Measurements from ENCODE around the gene C19orf25.

C19orf25 gene

DNA sequence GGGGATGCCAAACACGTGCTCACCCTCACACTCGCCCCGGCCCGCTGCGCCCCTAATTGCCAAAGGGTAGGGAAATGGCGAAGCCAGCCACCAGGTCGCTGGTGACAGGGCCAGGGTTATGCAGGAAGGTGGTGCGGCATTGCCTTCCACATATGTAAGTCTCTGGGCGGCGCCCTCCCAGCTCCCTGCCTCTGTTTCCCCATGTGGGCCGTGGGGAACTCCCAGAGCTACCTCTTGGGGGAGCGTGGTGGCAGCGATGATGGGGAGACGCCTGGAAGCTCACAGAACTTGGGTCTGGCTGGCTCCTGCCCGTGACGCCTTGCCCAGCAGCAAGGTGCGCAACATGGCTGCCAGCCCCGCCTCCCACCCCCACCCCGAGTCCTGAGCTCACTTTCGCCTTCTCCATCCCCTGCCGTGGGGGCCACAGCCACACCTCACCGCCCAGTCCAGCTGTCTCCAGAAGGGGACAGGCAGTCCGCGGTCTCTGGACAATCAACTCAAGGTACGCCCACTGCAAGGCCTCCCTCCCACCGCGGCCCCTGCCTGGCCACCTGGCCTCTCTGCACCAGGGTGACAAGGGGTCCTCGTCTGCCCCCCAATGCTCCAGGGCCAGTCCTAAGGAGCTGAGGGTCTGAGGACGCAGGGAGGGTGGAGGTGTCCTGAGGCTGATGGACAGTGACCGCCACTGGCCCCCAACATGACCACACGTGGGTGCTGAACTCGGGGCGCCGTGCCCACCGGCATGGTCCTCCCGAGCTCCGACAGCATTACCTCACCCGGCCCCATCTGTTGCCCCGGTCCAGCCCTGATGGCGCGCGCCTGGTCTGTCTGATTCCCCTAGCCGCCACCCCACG is 6.6 kb downstream of the C19orf25 start:
- Histone ChIP-seq H2BK120ac (ENCODE audit: low read depth, low read length) (no peak overlapping the region), H3K23ac (ENCODE audit: low read length) (no peak overlapping the region), H3K79me1 (ENCODE audit: low read length) (peaks cover 3% of the 10 kb centered on the region), H3K27me3 (ENCODE audit: insufficient read depth, low read length, poor library complexity) (peaks cover 26% of the 10 kb centered on the region), H3K4ac (ENCODE audit: low read depth, low read length) (no peak overlapping the region), H3K9ac (ENCODE audit: low read length) (no peak overlapping the region), H3K18ac (ENCODE audit: low read length) (no peak overlapping the region), H3K56ac (ENCODE audit: low read length) (no peak overlapping the region), H4K5ac (ENCODE audit: low read length) (no peak overlapping the region), H3K27ac (ENCODE audit: low read depth, low read length) (no peak overlapping the region), H4K8ac (ENCODE audit: low read depth, low read length) (no peak overlapping the region), H2BK15ac (replicated peaks; ENCODE audit: low read depth) (no peak overlapping the region), H3K36me3 (ENCODE audit: control insufficient read depth, insufficient read depth, low read length) (no peaks in the 10 kb centered on the region), H3K4me2 (ENCODE audit: low read length) (no peak overlapping the region), H3K79me2 (ENCODE audit: control insufficient read depth, insufficient read depth, low read length) (no peaks in the 10 kb centered on the region), H2AK5ac (ENCODE audit: low read length) (no peak overlapping the region), H3K4me3 (ENCODE audit: low read length) (no peak overlapping the region), H3K4me1 (ENCODE audit: control insufficient read depth, low read depth, low read length) (peaks cover 3% of the 10 kb centered on the region), H2BK5ac (ENCODE audit: low read length) (no peak overlapping the region)
- WGBS (ENCODE audit: extremely low coverage, insufficient coverage, low lambda C conversion rate), result no CpG with 5 or more reads among the region's 44 CpGs
- DNase-seq, result no peak

DNA sequence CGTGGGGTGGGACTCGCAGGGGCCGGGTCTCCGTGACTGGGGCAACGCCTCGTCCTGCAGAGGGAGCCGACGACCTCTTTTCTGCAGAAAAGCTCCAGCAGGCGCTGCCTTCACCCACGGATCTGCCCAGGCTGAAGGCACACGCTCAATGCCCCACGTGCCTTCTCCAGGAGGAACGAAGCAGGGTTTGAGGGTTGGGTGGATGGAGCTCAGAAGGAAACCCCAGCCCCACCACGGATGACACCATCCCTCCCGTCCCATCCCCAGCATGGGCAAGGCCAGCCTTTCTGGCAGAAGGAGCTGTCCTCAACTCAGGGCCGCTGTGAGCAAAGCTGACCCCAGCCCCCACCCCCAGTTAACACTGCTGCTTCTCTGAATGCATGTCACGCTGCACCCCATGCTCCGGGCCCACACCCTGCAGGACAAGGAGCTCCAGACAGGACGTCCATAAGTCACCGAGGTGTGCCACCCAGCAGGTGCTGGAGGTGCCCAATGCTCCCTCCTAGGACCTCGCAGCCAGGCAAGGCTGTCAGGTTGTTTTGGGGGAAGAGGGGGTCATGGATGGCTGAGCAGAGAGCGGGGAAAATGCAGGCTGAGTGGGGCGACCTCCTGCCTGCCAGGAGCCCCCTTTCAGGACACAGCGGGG is 7.4 kb downstream of the C19orf25 start:
- H2BK120ac ChIP-seq (ENCODE audit: low read depth, low read length), result no peak overlapping the region
- no peak overlapping the region for H3K18ac ChIP-seq (ENCODE audit: low read length)
- no peaks in the 10 kb centered on the region for H3K79me2 ChIP-seq (ENCODE audit: control insufficient read depth, insufficient read depth, low read length)
- H3K23ac ChIP-seq (ENCODE audit: low read length), result no peak overlapping the region
- H3K79me1 ChIP-seq (ENCODE audit: low read length), result no peaks in the 10 kb centered on the region
- no peak overlapping the region for H2AK5ac ChIP-seq (ENCODE audit: low read length)
- H2BK5ac ChIP-seq (ENCODE audit: low read length), result no peak overlapping the region
- H4K5ac ChIP-seq (ENCODE audit: low read length), result no peak overlapping the region
- no peak for DNase-seq
- H3K4me1 ChIP-seq (ENCODE audit: control insufficient read depth, low read depth, low read length), result peaks cover 3% of the 10 kb centered on the region
- peaks cover 34% of the 10 kb centered on the region for H3K27me3 ChIP-seq (ENCODE audit: insufficient read depth, low read length, poor library complexity)
- no peak overlapping the region for H2BK15ac ChIP-seq (replicated peaks; ENCODE audit: low read depth)
- no CpG with 5 or more reads among the region's 24 CpGs for WGBS (ENCODE audit: extremely low coverage, insufficient coverage, low lambda C conversion rate)
- no peak overlapping the region for H3K27ac ChIP-seq (ENCODE audit: low read depth, low read length)
- no peak overlapping the region for H3K4me2 ChIP-seq (ENCODE audit: low read length)
- H3K56ac ChIP-seq (ENCODE audit: low read length), result no peak overlapping the region
- H4K8ac ChIP-seq (ENCODE audit: low read depth, low read length), result no peak overlapping the region
- H3K4ac ChIP-seq (ENCODE audit: low read depth, low read length), result no peak overlapping the region
- H3K4me3 ChIP-seq (ENCODE audit: low read length), result no peak overlapping the region
- H3K36me3 ChIP-seq (ENCODE audit: control insufficient read depth, insufficient read depth, low read length), result no peaks in the 10 kb centered on the region
- no peak overlapping the region for H3K9ac ChIP-seq (ENCODE audit: low read length)

DNA sequence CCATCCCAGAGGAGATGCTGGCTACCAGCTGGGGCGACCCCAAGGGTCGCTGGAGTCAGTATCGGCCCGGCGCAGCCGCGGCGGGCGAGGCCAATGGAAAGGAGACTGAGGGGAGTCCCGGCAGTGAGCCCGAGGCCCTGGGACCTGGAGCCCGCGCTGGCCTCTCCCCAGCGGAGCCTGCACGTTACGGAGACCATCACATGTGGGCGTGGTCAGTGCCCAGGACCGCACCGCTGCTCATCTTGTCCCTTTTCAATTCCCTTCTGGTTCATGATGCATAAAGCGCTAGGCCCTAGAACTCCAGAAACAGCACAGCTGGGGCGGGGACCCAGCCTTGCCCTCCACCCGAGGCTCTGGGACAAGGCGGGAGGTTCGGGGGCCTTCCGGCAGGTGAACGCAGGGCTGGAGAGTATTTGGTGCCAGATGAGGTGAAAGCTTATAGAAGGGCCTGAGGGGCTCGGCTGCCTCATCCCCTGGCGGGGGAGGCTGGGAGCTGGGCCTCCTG is 8.0 kb downstream of the C19orf25 start:
- H3K4me2 ChIP-seq (ENCODE audit: low read length), result peak overlapping the region; percentile 48
- peak; percentile 66 for DNase-seq
- no peak overlapping the region for H2BK15ac ChIP-seq (replicated peaks; ENCODE audit: low read depth)
- H3K4me1 ChIP-seq (ENCODE audit: control insufficient read depth, low read depth, low read length), result peaks cover 3% of the 10 kb centered on the region
- no peak overlapping the region for H4K8ac ChIP-seq (ENCODE audit: low read depth, low read length)
- H3K79me2 ChIP-seq (ENCODE audit: control insufficient read depth, insufficient read depth, low read length), result no peaks in the 10 kb centered on the region
- peaks cover 40% of the 10 kb centered on the region for H3K27me3 ChIP-seq (ENCODE audit: insufficient read depth, low read length, poor library complexity)
- no peak overlapping the region for H3K18ac ChIP-seq (ENCODE audit: low read length)
- no peaks in the 10 kb centered on the region for H3K36me3 ChIP-seq (ENCODE audit: control insufficient read depth, insufficient read depth, low read length)
- H3K56ac ChIP-seq (ENCODE audit: low read length), result no peak overlapping the region
- no peak overlapping the region for H3K23ac ChIP-seq (ENCODE audit: low read length)
- no peaks in the 10 kb centered on the region for H3K79me1 ChIP-seq (ENCODE audit: low read length)
- H3K4ac ChIP-seq (ENCODE audit: low read depth, low read length), result no peak overlapping the region
- no peak overlapping the region for H2BK120ac ChIP-seq (ENCODE audit: low read depth, low read length)
- H2BK5ac ChIP-seq (ENCODE audit: low read length), result no peak overlapping the region
- H3K27ac ChIP-seq (ENCODE audit: low read depth, low read length), result no peak overlapping the region
- no CpG with 5 or more reads among the region's 28 CpGs for WGBS (ENCODE audit: extremely low coverage, insufficient coverage, low lambda C conversion rate)
- H4K5ac ChIP-seq (ENCODE audit: low read length), result no peak overlapping the region
- no peak overlapping the region for H3K9ac ChIP-seq (ENCODE audit: low read length)
- no peak overlapping the region for H2AK5ac ChIP-seq (ENCODE audit: low read length)
- H3K4me3 ChIP-seq (ENCODE audit: low read length), result no peak overlapping the region

DNA sequence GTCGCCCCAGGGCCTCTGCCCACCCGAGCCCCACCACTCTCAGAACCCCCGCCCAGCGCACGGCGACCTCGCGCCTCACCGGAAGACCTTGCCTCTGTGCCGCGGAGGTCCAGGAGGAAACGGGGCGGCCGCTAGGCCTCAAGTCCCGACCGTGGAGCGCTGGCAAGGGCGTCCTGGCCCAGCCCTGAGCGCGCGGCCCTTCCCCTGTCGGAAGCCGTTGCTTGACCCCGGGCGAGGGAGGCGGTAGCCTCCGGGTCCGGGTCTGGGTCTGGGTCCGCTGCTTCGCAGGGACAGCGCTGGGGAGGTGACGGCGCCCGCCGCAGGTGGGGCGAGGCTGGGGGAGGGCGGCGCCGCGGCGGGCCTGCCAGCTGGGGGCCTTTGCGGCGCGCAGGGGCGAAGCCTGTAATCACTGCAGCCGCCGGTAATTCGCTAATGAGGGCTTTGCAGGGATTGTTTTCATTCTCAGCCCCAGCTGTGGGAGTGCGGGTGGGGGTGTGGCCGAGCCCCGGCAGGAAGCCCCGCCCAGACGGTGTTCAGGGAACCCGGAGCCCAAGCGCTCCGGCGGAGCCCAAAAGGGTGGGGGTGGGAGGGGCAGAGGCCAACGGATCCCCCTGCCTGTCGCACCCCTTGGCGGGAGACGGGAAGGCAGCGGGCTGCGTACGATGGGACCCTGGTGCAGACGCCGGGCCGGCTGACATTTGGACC is 8.6 kb downstream of the C19orf25 start:
- Histone ChIP-seq H2BK120ac (ENCODE audit: low read depth, low read length) (no peak overlapping the region), H3K56ac (ENCODE audit: low read length) (peak overlapping the region; percentile 49), H2BK5ac (ENCODE audit: low read length) (no peak overlapping the region), H3K4me2 (ENCODE audit: low read length) (peak overlapping the region; percentile 48), H3K79me1 (ENCODE audit: low read length) (no peaks in the 10 kb centered on the region), H4K8ac (ENCODE audit: low read depth, low read length) (no peak overlapping the region), H3K27me3 (ENCODE audit: insufficient read depth, low read length, poor library complexity) (peaks cover 42% of the 10 kb centered on the region), H3K4me1 (ENCODE audit: control insufficient read depth, low read depth, low read length) (peaks cover 3% of the 10 kb centered on the region), H3K23ac (ENCODE audit: low read length) (no peak overlapping the region), H3K4me3 (ENCODE audit: low read length) (no peak overlapping the region), H3K79me2 (ENCODE audit: control insufficient read depth, insufficient read depth, low read length) (no peaks in the 10 kb centered on the region), H3K9ac (ENCODE audit: low read length) (peak overlapping the region; percentile 27), H3K36me3 (ENCODE audit: control insufficient read depth, insufficient read depth, low read length) (no peaks in the 10 kb centered on the region), H3K4ac (ENCODE audit: low read depth, low read length) (no peak overlapping the region), H4K5ac (ENCODE audit: low read length) (no peak overlapping the region), H2BK15ac (replicated peaks; ENCODE audit: low read depth) (no peak overlapping the region), H2AK5ac (ENCODE audit: low read length) (no peak overlapping the region), H3K27ac (ENCODE audit: low read depth, low read length) (no peak overlapping the region), H3K18ac (ENCODE audit: low read length) (no peak overlapping the region)
- DNase-seq, result peak; percentile 71
- no CpG with 5 or more reads among the region's 67 CpGs for WGBS (ENCODE audit: extremely low coverage, insufficient coverage, low lambda C conversion rate)

DNA sequence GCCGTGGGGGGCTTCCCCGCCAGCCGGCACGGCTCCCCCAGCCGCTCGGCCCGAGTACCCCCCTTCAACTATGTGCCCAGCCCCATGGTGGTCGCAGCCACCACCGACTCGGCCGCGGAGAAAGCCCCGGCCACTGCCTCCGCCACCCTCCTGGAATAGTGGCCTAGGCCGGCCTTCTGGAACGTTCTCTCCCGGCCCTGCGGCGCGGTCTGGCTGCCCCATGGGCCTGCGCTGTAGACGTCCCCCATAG is 9.0 kb downstream of the C19orf25 start:
- H3K23ac ChIP-seq (ENCODE audit: low read length), result no peak overlapping the region
- peak overlapping the region; percentile 49 for H3K56ac ChIP-seq (ENCODE audit: low read length)
- no peaks in the 10 kb centered on the region for H3K79me2 ChIP-seq (ENCODE audit: control insufficient read depth, insufficient read depth, low read length)
- DNase-seq, result no peak
- no peak overlapping the region for H3K27ac ChIP-seq (ENCODE audit: low read depth, low read length)
- peak overlapping the region; percentile 27 for H3K9ac ChIP-seq (ENCODE audit: low read length)
- no peaks in the 10 kb centered on the region for H3K36me3 ChIP-seq (ENCODE audit: control insufficient read depth, insufficient read depth, low read length)
- H2BK15ac ChIP-seq (replicated peaks; ENCODE audit: low read depth), result no peak overlapping the region
- H2BK120ac ChIP-seq (ENCODE audit: low read depth, low read length), result no peak overlapping the region
- no peak overlapping the region for H4K5ac ChIP-seq (ENCODE audit: low read length)
- no peak overlapping the region for H3K4ac ChIP-seq (ENCODE audit: low read depth, low read length)
- peaks cover 3% of the 10 kb centered on the region for H3K4me1 ChIP-seq (ENCODE audit: control insufficient read depth, low read depth, low read length)
- no peak overlapping the region for H3K18ac ChIP-seq (ENCODE audit: low read length)
- no peak overlapping the region for H3K4me3 ChIP-seq (ENCODE audit: low read length)
- H3K79me1 ChIP-seq (ENCODE audit: low read length), result no peaks in the 10 kb centered on the region
- H3K4me2 ChIP-seq (ENCODE audit: low read length), result no peak overlapping the region
- no peak overlapping the region for H2AK5ac ChIP-seq (ENCODE audit: low read length)
- H2BK5ac ChIP-seq (ENCODE audit: low read length), result no peak overlapping the region
- peaks cover 42% of the 10 kb centered on the region for H3K27me3 ChIP-seq (ENCODE audit: insufficient read depth, low read length, poor library complexity)
- WGBS (ENCODE audit: extremely low coverage, insufficient coverage, low lambda C conversion rate), result no CpG with 5 or more reads among the region's 22 CpGs
- no peak overlapping the region for H4K8ac ChIP-seq (ENCODE audit: low read depth, low read length)

Measured in mesendoderm (in vitro differentiated cells).